NT2/D1 (cell line): ENCODE results near the gene CD320.

Experiments used
- DNase-seq: peaks from one replicate; pipeline ENCODE4 v3.0.0-alpha.2; 2011; ENCODE audit warnings: low read depth, low spot score
- H3K27me3 ChIP-seq: 2 replicates; pipeline ENCODE4 v1.6.0; 2011; ENCODE audit warnings: mild to moderate bottlenecking; ENCODE audit not compliant: insufficient read length, insufficient read depth
- H3K36me3 ChIP-seq: 2 replicates; pipeline ENCODE4 v1.6.1; 2011; ENCODE audit warnings: mild to moderate bottlenecking, low read length, mixed read lengths; ENCODE audit not compliant: insufficient read depth, insufficient read length
- H3K4me1 ChIP-seq: 2 replicates; pipeline ENCODE4 v1.5.1; 2011; ENCODE audit not compliant: insufficient read depth, insufficient read length
- H3K4me3 ChIP-seq: 2 replicates; pipeline ENCODE4 v1.5.1; 2011; ENCODE audit warnings: low read depth; ENCODE audit not compliant: insufficient read length
- H3K9ac ChIP-seq: 2 replicates; pipeline ENCODE4 v1.6.0; 2011; ENCODE audit warnings: low read depth; ENCODE audit not compliant: insufficient read length
- H3K9me3 ChIP-seq: 2 replicates; pipeline ENCODE4 v1.5.1; 2011; ENCODE audit warnings: mild to moderate bottlenecking, low read length; ENCODE audit not compliant: insufficient read depth
- SUZ12 ChIP-seq: IDR thresholded peaks from 2 replicates; pipeline ENCODE4 v1.6.1; 2011; ENCODE audit not compliant: insufficient read length, insufficient read depth; ENCODE audit errors: extremely low read depth
- YY1 ChIP-seq: IDR thresholded peaks from 2 replicates; pipeline ENCODE4 v1.6.1; 2011; ENCODE audit not compliant: insufficient read length, insufficient read depth
- ZNF274 ChIP-seq: IDR thresholded peaks from 2 replicates; pipeline ENCODE4 v1.6.1; 2011; ENCODE audit warnings: mild to moderate bottlenecking, low read depth, low read length

The CD320 gene

GRCh38 chr19:8336072-8336569 is 28.0 kb upstream of the CD320 start:
- Histone ChIP-seq H3K27me3 (peaks cover 37% of the 10 kb centered on the region), H3K9me3 (no peaks in the 10 kb centered on the region), H3K4me1 (peaks cover 18% of the 10 kb centered on the region), H3K9ac (no peak overlapping the region), H3K4me3 (no peak overlapping the region), H3K36me3 (no peaks in the 10 kb centered on the region)
- no peak for DNase-seq
- no peak for TF ChIP-seq SUZ12
- TF ChIP-seq ZNF274, result no peak
- TF ChIP-seq YY1, result no peak

GRCh38 chr19:8335343-8336071 is 27.3 kb upstream of the CD320 start:
- Histone ChIP-seq H3K36me3 (no peaks in the 10 kb centered on the region), H3K27me3 (peaks cover 37% of the 10 kb centered on the region), H3K4me1 (peaks cover 14% of the 10 kb centered on the region), H3K9me3 (no peaks in the 10 kb centered on the region), H3K9ac (peak overlapping the region; percentile 80), H3K4me3 (peak overlapping the region; percentile 54)
- TF ChIP-seq SUZ12 (no peak), YY1 (no peak), ZNF274 (no peak)
- no peak for DNase-seq

- H3K9me3 ChIP-seq, result no peaks in the 10 kb centered on the region
- H3K4me3 ChIP-seq, result peak overlapping the region; percentile 54
- no peak for TF ChIP-seq SUZ12
- no peak for TF ChIP-seq YY1
- no peak for TF ChIP-seq ZNF274
- DNase-seq, result no peak
- no peaks in the 10 kb centered on the region for H3K36me3 ChIP-seq
- H3K27me3 ChIP-seq, result peaks cover 37% of the 10 kb centered on the region
- H3K4me1 ChIP-seq, result peaks cover 14% of the 10 kb centered on the region
- H3K9ac ChIP-seq, result peak overlapping the region; percentile 80
These were observed 26.5 kb upstream of the CD320 start for GRCh38 chr19:8334458-8335342.

- Histone ChIP-seq H3K4me1 (peaks cover 18% of the 10 kb centered on the region), H3K4me3 (peak overlapping the region; percentile 54), H3K9me3 (no peaks in the 10 kb centered on the region), H3K27me3 (peaks cover 37% of the 10 kb centered on the region), H3K36me3 (no peaks in the 10 kb centered on the region), H3K9ac (peak overlapping the region; percentile 80)
- no peak for TF ChIP-seq SUZ12
- TF ChIP-seq ZNF274, result no peak
- TF ChIP-seq YY1, result no peak
- no peak for DNase-seq
These were observed 25.8 kb upstream of the CD320 start for GRCh38 chr19:8333767-8334457.

GRCh38 chr19:8332976-8333766 is 25.0 kb upstream of the CD320 start:
- no peaks in the 10 kb centered on the region for H3K36me3 ChIP-seq
- no peak for TF ChIP-seq YY1
- no peak for TF ChIP-seq ZNF274
- no peak for TF ChIP-seq SUZ12
- no peak for DNase-seq
- peaks cover 37% of the 10 kb centered on the region for H3K27me3 ChIP-seq
- H3K4me1 ChIP-seq, result peaks cover 18% of the 10 kb centered on the region
- H3K9ac ChIP-seq, result peak overlapping the region; percentile 80
- H3K4me3 ChIP-seq, result peak overlapping the region; percentile 54
- H3K9me3 ChIP-seq, result no peaks in the 10 kb centered on the region

GRCh38 chr19:8331263-8331845 is 23.2 kb upstream of the CD320 start:
- no peak overlapping the region for H3K4me3 ChIP-seq
- H3K9me3 ChIP-seq, result no peaks in the 10 kb centered on the region
- no peaks in the 10 kb centered on the region for H3K36me3 ChIP-seq
- H3K27me3 ChIP-seq, result peaks cover 36% of the 10 kb centered on the region
- peaks cover 18% of the 10 kb centered on the region for H3K4me1 ChIP-seq
- H3K9ac ChIP-seq, result peak overlapping the region; percentile 32
- DNase-seq, result no peak
- TF ChIP-seq ZNF274 (no peak), YY1 (no peak), SUZ12 (no peak)
